Fibroblast of villous mesenchyme (primary cell): ENCODE measurements around the gene TIPIN. TPM values are rescaled to one million over a fixed set of nuclear protein-coding genes. Genes with fewer than 3 reads are reported as not detected.

Experiments used
- DNase-seq: peaks from one replicate; pipeline ENCODE4 v3.0.0-alpha.2; 2010; ENCODE audit warnings: low read depth
- H3K4me3 ChIP-seq: 2 replicates; pipeline ENCODE4 v1.5.1; 2011; ENCODE audit warnings: low read depth, mild to moderate bottlenecking, low read length
- CTCF ChIP-seq: IDR thresholded peaks from 2 replicates; pipeline ENCODE4 v1.5.1; 2012; ENCODE audit warnings: low read depth, mild to moderate bottlenecking, low read length; ENCODE audit not compliant: insufficient read depth
- total RNA-seq: library from RNA; depleted of rRNA; stranded (reverse); fragments of >200 nt; gene quantifications from 2 replicates; pipeline ENCODE4 v1.2.3, GENCODE V29; 2012

Gene TIPIN
- 10.0 and 13.8 TPM in 2 replicates for total RNA-seq

DNA sequence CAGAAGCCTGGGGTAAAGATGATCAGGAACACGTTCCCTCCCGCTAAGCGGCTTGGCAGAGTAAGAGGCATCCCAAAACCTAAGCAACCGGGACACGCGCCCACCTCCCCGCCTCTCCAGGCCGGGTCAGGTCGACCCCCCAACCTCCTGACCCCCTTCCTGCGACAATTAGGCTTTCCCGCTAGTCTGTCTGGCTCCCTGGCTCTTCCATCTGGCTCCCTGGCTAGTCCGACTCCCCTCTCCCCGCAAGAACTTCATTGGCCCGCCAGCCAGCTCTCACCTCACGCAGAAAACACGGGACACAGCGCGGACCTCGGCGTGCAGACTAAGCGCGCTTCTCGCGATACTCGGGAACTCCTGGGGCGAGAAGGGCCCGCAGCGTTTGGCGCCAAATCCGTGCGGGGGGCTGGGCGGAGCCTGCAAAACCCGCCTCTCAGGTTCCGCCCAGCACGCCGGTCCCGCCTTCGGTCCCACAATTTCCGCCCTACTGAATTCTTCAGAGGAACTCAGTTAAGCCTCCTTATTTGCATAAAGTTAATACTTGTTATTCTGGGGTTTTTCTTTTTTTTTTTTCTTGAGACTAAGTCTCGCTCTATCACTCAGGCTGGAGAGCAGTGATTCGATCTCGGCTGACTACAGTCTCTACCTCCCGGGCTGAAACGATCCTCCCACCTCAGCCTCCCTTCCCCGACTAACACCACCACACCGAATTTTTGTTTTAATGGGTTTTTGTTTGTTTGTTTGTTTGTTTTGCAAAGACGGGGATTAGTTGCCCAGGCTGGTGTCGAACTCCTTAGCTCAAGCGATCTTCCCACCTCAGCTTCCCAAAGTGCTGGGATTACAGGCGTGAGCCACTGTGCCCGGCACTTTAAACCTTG lies at the start of gene TIPIN:
TSS of gene TIPIN (minus strand) at position 327 of the 878 bp plus-strand sequence. CDS start 3,738 bp downstream, outside the sequence.
- DNase-seq: peak; percentile 98
- H3K4me3 ChIP-seq: peak within 1 kb of the TSS; percentile 90
- no peak for TF ChIP-seq CTCF

GRCh38 chr15:66405615-66406014 lies 49.1 kb upstream of the TIPIN start:
- no peak for DNase-seq
- H3K4me3 ChIP-seq: no peak overlapping the region
- TF ChIP-seq CTCF: no peak

DNA sequence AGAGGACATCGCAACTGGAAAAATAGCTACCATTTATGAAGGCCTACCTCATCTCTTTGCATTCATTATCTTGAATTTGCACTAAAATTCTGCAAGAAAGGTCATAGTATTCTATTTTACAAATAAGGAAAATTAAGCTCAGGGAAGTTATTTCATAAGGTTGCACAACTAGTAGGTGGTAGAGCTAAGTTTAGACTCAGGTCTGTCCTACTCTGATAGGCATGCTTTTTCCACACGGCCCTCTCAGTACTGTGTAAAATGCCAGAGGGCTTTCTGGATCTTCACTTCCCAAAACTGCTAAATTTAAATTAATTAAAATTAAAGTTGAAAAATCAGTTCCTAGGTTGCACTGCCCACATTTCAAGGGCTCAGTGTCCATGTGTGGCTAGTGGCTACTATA lies 48.5 kb upstream of the TIPIN start:
- DNase-seq: no peak
- H3K4me3 ChIP-seq: no peak overlapping the region
- TF ChIP-seq CTCF: no peak

- no peak for DNase-seq
- no peak overlapping the region for H3K4me3 ChIP-seq
- no peak for TF ChIP-seq CTCF
Measured at GRCh38 chr15:66404532-66404931, 48.0 kb upstream of the TIPIN start.

GRCh38 chr15:66404122-66404521 lies 47.6 kb upstream of the TIPIN start:
- no peak for DNase-seq
- no peak overlapping the region for H3K4me3 ChIP-seq
- TF ChIP-seq CTCF: no peak

DNA sequence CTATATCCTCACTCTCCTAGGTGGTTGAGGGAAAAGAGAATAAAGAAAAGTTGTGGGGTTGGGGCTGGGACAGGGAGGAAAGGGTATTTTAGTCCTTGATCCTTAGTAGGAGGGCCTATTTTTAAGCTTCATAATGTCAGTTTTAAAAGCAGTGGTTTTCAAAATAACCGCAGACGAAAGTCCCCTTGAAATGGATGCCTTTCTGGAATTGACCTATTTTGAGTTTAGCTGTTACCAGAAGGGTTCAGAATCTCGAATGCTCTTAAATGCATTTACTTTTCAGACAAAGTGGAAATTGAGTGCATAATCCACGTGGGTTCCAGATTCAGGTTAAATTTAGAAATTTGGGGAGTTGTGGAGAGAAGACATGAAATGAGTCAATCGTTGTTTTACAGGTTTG lies 46.8 kb upstream of the TIPIN start:
- H3K4me3 ChIP-seq: no peak overlapping the region
- no peak for DNase-seq
- no peak for TF ChIP-seq CTCF

DNA sequence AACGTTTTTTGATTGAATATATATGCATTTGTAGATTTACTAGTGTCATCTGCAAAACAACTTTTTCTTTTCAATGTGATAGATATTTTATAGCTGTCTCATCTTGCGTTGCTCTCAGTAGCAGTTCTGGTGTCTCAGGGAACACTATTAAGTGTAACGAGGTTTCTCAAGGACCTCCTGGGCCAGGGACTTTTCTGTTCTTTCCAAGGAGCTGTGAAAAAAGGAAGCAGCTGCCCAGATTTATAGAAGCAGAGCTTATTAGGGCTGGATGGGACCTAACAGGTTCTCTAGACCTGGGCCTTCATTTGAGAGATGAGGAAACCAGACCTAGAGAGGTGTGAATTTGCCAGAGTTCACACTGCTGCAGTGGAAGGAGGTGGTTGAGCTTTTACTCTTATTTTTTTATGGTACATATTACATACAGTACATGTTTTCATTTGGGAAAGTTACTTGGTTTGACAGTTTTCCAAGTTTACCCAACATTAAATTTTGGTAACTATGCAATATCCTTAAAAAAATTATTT lies 46.3 kb upstream of the TIPIN start:
- no peak for DNase-seq
- H3K4me3 ChIP-seq: no peak overlapping the region
- no peak for TF ChIP-seq CTCF
